Measurements from ENCODE around the gene MRPL54. TPM values are rescaled to one million over a fixed set of nuclear protein-coding genes. Genes with fewer than 3 reads are reported as not detected.

Gene MRPL54
- total RNA-seq, 1 donor from 2014 or later, result 15.1 TPM

- H3K4me2 ChIP-seq, result no peak overlapping the region
- H4K20me1 ChIP-seq (ENCODE audit: low read depth), result no peaks in the 10 kb centered on the region
- H3K27me3 Mint-ChIP-seq (ENCODE audit: insufficient read depth, low read depth), result peaks cover 16% of the 10 kb centered on the region
- H3K36me3 Mint-ChIP-seq, result no peaks in the 10 kb centered on the region
- H3K4me1 Mint-ChIP-seq, result no peaks in the 10 kb centered on the region
- no peak overlapping the region for H3K9ac ChIP-seq
- H3K27ac Mint-ChIP-seq, result no peak overlapping the region
- H3K27ac ChIP-seq, result no peak overlapping the region
- H3K4me3 ChIP-seq, result no peak overlapping the region
- no peaks in the 10 kb centered on the region for H3F3A ChIP-seq (ENCODE audit: low read depth)
- H2AFZ ChIP-seq (replicated peaks), result no peak overlapping the region
- no peaks in the 10 kb centered on the region for H3K9me3 ChIP-seq (ENCODE audit: low read depth)
- H3K4me3 Mint-ChIP-seq, result no peak overlapping the region
- no peaks in the 10 kb centered on the region for H3K79me2 ChIP-seq (ENCODE audit: low read depth)
- no peak for DNase-seq (ENCODE audit: low spot score)
- no peak for TF ChIP-seq EZH2 (IDR thresholded peaks at IDR 0.05)
- TF ChIP-seq EZH2phosphoT487 (IDR thresholded peaks at IDR 0.05), result no peak
- TF ChIP-seq CTCF (IDR thresholded peaks at IDR 0.05), result no peak
- H3K9me3 Mint-ChIP-seq, result peaks cover 18% of the 10 kb centered on the region
- H3K4me1 ChIP-seq, result no peaks in the 10 kb centered on the region
- no peaks in the 10 kb centered on the region for H3K36me3 ChIP-seq
- H3K27me3 ChIP-seq, result peaks cover 10% of the 10 kb centered on the region
Measured at GRCh38 chr19:3778899-3779723, 16.6 kb downstream of the MRPL54 start.

- no peaks in the 10 kb centered on the region for H3K36me3 Mint-ChIP-seq
- H2AFZ ChIP-seq (replicated peaks), result no peak overlapping the region
- no peaks in the 10 kb centered on the region for H3K36me3 ChIP-seq
- no peaks in the 10 kb centered on the region for H3K9me3 ChIP-seq (ENCODE audit: low read depth)
- peaks cover 18% of the 10 kb centered on the region for H3K9me3 Mint-ChIP-seq
- no peak overlapping the region for H3K4me3 ChIP-seq
- no peak overlapping the region for H3K9ac ChIP-seq
- no peak overlapping the region for H3K4me3 Mint-ChIP-seq
- H4K20me1 ChIP-seq (ENCODE audit: low read depth), result peaks cover 6% of the 10 kb centered on the region
- H3K4me1 ChIP-seq, result peaks cover 6% of the 10 kb centered on the region
- DNase-seq (ENCODE audit: low spot score), result no peak
- no peaks in the 10 kb centered on the region for H3F3A ChIP-seq (ENCODE audit: low read depth)
- H3K27me3 ChIP-seq, result peaks cover 27% of the 10 kb centered on the region
- no peak for TF ChIP-seq EZH2 (IDR thresholded peaks at IDR 0.05)
- TF ChIP-seq CTCF (IDR thresholded peaks at IDR 0.05), result no peak
- TF ChIP-seq EZH2phosphoT487 (IDR thresholded peaks at IDR 0.05), result no peak
- H3K27me3 Mint-ChIP-seq (ENCODE audit: insufficient read depth, low read depth), result peaks cover 27% of the 10 kb centered on the region
- H3K79me2 ChIP-seq (ENCODE audit: low read depth), result no peaks in the 10 kb centered on the region
- H3K27ac ChIP-seq, result no peak overlapping the region
- H3K4me1 Mint-ChIP-seq, result no peaks in the 10 kb centered on the region
- no peak overlapping the region for H3K4me2 ChIP-seq
- H3K27ac Mint-ChIP-seq, result no peak overlapping the region
Measured at GRCh38 chr19:3780786-3781304, 18.4 kb downstream of the MRPL54 start.

- no peaks in the 10 kb centered on the region for H3F3A ChIP-seq (ENCODE audit: low read depth)
- H3K9me3 ChIP-seq (ENCODE audit: low read depth), result no peaks in the 10 kb centered on the region
- H3K36me3 Mint-ChIP-seq, result no peaks in the 10 kb centered on the region
- H3K27me3 ChIP-seq, result peaks cover 34% of the 10 kb centered on the region
- no peaks in the 10 kb centered on the region for H3K79me2 ChIP-seq (ENCODE audit: low read depth)
- peaks cover 6% of the 10 kb centered on the region for H4K20me1 ChIP-seq (ENCODE audit: low read depth)
- no peak overlapping the region for H3K4me3 ChIP-seq
- H3K27me3 Mint-ChIP-seq (ENCODE audit: insufficient read depth, low read depth), result peaks cover 29% of the 10 kb centered on the region
- H3K9me3 Mint-ChIP-seq, result peaks cover 18% of the 10 kb centered on the region
- DNase-seq (ENCODE audit: low spot score), result no peak
- TF ChIP-seq EZH2 (IDR thresholded peaks at IDR 0.05), result no peak
- TF ChIP-seq EZH2phosphoT487 (IDR thresholded peaks at IDR 0.05), result no peak
- no peak for TF ChIP-seq CTCF (IDR thresholded peaks at IDR 0.05)
- no peak overlapping the region for H2AFZ ChIP-seq (replicated peaks)
- no peak overlapping the region for H3K4me2 ChIP-seq
- peaks cover 6% of the 10 kb centered on the region for H3K4me1 ChIP-seq
- H3K4me3 Mint-ChIP-seq, result no peak overlapping the region
- no peak overlapping the region for H3K9ac ChIP-seq
- no peak overlapping the region for H3K27ac ChIP-seq
- H3K36me3 ChIP-seq, result no peaks in the 10 kb centered on the region
- no peak overlapping the region for H3K27ac Mint-ChIP-seq
- H3K4me1 Mint-ChIP-seq, result peaks cover 1% of the 10 kb centered on the region
Measured at GRCh38 chr19:3781603-3782002, 19.1 kb downstream of the MRPL54 start.
